ENCODE results near the gene BAK1.
"Not testable (repeated sequence)": the region's sequence is repeated elsewhere in the genome, so short reads cannot be mapped to it uniquely, and the experiment has no call there.

Gene BAK1

GRCh38 chr6:33607784-33608161 is 27.7 kb upstream of the BAK1 start:
- no peak for DNase-seq

DNA sequence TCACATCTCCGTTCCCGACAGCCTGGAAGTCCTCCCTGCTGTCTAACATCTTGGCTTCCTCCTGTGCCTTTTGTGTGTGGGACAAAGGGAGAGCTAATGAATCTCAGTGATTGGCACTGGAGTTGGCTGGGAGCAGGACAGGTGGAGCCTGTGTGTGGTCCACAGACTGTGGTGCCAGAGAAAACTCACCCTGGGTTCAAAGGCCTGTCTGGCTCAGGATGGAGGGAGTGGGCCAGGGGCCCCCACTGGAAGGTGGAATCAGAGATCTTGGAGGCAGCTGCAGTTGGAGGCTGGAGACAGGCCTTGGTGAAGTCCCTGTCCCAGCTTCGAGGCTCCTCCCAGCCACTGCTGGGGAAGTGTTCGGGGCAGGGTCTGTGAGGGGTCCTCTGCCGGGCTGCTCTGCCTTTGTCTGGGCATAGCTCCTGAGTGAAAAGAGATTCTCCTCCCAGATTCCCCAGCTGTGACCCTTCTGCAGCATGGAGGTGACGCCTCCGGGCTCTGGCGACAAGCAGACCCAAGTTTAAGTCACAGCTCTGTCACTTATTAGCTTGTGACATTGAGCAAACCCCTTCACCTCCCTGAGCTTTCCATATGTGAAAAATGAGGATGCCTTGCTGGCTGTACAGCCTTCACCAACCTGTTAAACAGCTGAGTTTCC is 27.2 kb upstream of the BAK1 start:
- DNase-seq: no peak

GRCh38 chr6:33606642-33607041 is 26.6 kb upstream of the BAK1 start:
- no peak for DNase-seq

DNA sequence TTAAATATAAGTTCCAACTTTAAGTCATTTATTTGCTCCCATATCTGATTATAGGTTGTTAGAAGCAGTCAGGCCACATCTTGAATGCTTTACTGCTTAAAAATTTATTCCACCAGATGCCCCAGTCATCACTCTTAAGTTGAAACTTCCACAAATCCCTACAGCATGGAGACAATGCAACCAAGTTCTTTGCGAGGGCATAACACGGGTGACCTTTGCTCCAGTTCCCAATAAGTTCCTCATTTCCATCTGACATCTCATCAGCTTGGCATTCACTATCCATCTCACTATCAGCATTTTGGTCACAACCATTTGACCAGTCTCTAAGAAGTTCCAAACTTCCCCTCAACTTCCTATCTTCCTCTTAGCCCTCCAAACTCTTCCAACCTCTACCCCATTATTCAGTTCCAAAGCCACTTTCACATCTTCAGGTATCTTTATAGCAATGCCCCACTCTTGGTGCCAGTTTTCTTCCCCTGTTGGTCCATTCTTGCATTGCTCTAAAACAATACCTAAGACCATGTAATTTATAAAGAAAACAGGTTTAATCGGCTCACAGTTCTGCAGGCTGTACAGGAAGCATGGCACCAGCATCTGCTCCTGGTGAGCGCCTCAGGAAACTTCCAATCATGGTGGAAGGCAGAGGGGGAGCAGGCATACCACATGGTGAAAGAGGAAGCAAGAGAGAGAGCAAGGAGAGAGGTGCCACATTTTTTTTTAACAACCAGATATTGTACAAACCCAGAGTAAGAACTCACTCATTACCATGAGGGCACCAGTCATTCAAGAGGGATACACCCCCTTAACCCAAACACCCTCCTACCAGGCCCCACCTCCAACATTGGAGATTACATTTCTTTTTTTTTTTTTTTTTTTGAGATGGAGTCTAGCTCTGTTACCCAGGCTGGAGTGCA is 25.1 kb upstream of the BAK1 start:
- no peak for DNase-seq

DNA sequence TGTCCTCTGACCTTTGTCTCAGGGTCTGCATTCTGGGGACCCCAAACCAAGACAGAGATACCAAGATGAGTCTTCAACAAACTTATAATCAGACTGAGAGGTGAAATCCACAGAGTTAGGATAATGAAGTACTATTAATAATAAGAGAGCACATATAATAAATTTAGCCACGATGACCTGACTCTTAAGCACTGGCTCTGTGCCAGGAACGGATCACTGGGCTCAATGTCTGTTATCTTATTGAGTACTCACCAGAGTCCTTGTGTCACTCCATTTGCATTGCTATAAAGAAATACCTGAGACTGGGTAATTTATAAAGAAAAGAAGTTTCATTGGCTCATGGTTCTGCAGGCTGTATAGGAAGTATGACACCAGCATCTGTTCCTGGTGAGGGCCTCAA is 22.1 kb upstream of the BAK1 start:
- no peak for DNase-seq

GRCh38 chr6:33600761-33601160 is 20.7 kb upstream of the BAK1 start:
- DNase-seq: no peak

DNA sequence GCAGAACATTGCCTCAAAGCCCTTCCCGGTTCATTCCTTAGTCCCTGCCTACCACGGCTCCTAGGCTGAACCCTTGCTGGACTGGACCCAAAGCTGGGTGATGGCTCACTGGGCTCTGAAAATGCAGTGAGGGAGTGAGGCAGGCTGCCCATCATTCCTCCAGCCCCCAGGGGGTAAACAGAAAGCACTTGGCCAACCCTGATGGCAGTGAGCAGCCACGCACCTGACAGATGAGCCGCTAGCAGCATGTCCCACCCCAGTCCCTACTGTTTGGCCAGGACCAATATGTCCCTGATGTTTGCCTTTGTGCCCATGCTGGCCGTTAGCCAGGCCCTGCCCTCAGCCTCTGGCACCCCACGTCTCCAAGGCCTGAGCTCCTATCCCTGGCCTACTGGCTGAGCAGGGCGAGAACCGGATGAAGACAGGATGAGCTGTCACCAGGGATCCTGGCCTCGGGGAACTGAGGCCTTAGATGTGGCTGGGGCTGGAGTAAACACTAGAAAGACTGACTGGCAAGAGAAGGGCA is 19.4 kb upstream of the BAK1 start:
- no peak for DNase-seq

GRCh38 chr6:33597551-33598322 is 17.7 kb upstream of the BAK1 start:
- no peak for DNase-seq

- not testable (repeated sequence) for DNase-seq
These were observed 16.8 kb upstream of the BAK1 start for GRCh38 chr6:33596894-33597293.

DNA sequence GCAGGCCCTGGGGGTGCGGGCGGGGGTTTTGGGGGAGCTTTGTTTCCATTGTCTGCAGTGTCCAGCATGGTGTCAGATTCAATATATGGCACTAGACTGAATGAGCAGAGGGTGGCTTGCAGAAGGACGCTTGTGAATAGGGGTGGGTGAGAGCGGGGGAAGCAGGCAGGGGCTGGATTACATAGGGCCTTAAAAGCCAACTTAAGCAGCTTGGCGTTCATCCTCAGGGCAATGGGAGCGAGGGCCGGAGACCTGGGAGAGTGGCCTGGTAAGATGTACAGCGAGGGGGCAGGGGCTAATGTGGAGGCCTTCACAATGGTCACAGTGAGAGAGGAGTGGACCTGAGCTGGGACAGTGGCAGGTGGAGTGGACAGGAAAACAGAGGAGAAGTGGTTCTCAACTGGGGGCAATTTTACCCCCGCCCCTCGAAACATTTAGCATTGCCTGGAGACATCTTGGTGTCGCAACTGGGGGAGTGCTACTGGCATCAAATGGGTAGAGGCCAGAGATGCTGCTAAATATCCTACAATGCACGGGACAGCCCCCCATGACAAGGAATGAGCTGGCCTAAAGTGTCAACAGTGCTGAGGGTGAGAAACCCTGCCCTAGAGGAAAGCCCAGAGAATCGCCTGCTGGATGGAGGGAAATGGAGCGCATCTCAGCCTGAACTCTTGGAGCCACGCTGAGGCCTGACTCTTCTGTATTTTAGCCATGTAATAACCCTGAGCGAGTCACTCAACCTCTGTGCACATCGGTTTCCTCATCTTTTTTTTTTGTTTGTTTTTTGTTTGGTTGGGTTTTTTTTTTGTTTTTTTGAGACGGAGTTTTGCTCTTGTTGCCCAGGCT is 15.1 kb upstream of the BAK1 start:
- DNase-seq: no peak

- DNase-seq: no peak
These were observed 13.3 kb upstream of the BAK1 start for GRCh38 chr6:33593414-33593727.

- DNase-seq: no peak
These were observed 12.7 kb upstream of the BAK1 start for GRCh38 chr6:33592595-33593413.

DNA sequence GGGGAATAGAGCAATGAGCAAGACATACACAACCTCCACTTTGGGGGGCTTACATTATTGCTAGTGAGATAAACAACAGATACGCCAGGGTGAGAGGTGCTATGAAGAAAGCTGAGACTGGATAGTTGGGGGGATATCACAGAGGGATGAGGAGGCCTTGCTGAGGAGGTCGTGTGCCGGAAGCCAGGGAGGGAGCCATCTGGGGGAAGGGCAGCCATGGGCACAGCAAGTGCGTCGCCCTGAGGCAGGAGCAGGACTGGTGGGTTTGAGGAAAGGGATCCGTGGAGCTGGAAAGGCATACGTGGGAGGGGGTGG is 12.2 kb upstream of the BAK1 start:
- DNase-seq: no peak

DNA sequence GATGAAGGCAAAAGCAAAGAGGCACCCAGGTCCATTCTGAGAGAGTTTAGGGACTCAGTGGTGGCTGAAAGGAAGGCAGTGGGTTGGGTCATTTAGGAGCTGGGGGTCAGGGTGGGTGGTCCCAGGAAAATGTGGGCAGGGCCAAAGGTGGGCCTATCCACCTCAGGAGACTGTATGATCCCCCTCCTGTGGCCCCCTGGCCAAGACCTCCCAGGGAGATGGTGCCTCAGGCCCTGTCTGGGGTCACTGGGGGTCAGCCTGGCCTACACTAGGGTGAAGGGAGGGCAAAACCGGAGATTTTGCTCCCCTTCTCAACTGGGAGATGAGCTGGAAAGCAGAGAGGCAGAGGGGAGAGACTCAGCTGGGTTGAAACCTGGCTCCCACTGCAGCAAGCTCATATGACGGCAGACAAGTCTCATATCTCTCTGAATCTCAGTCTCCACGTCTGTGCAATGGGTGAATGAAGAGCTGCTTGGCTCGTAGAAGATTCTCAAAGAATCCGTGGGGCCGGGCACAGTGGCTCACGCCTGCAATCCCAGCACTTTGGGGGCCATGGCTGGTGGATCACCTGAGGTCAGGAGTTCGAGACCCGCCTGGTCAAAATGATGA is 11.5 kb upstream of the BAK1 start:
- no peak for DNase-seq

GRCh38 chr6:33590531-33591198 is 10.6 kb upstream of the BAK1 start:
- no peak for DNase-seq

GRCh38 chr6:33589731-33590530 is 9.9 kb upstream of the BAK1 start:
- no peak for DNase-seq

DNA sequence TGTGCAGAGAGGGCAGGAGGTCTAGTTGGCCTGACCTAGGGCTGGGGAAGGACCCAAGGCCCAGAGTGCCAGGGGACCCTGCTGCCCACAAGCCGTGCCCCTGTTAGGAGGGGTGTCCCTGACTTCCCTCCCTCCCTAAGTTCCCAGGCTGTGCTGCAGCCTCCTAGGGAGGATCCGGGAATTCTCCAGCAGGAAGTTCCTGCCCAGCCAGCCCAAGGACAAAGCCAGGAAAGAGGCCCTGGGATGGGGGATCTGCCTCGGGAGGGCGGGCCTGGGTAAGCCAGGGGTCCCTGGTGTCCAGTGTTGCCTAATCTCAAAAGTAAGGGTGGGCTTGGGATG is 9.3 kb upstream of the BAK1 start:
- no peak for DNase-seq

- DNase-seq: no peak
These were observed 8.8 kb upstream of the BAK1 start for GRCh38 chr6:33588894-33589293.

DNA sequence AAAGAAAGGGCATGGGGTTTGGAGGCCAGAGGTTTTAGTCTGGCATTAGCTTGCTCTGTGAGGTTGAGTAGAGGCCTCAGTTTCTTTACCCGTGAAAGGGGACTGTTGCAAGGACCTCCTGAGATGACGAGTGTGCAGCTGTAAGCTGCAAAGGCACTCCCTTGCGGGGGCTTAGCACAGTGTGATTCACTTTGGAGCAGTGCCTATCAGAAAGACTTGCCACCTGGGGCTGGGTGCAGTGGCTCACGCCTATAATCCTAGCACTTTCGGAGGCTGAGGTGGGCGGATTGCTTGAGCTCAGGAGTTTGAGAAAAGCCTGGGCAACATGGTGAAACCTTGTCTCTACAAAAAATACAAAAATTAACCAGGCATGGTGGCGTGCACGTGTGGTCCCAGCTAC is 7.5 kb upstream of the BAK1 start:
- DNase-seq: no peak

GRCh38 chr6:33586108-33586640 is 6.1 kb upstream of the BAK1 start:
- no peak for DNase-seq

Measured in SHP77 treated with DMSO at 0.1 percent for 48 hours (cell line).